HCT116 (cell line): Measurements from ENCODE around the gene TMCO4. TPM values are rescaled to one million over a fixed set of nuclear protein-coding genes. Genes with fewer than 3 reads are reported as not detected.
"Not testable (repeated sequence)": the region's sequence is repeated elsewhere in the genome, so short reads cannot be mapped to it uniquely, and the experiment has no call there.

Experiments
- ATAC-seq: fragments of 200-7000 bp; cut with Tn5 transposase; 2 replicates; pipeline ENCODE4 v1.9.1; 2020; ENCODE audit warnings: mild to moderate bottlenecking, moderate library complexity
- BruUV-seq: library from RNA; stranded (reverse); fragments of 400-500 nt; replicated peaks from 2 replicates; lab custom pipeline; 2021; lab: Mats Ljungman, UMichigan
- CTCF ChIA-PET: fragments of 300-600 bp; sonication (Branson Sonifier 250); formaldehyde crosslinking; loops from one replicate; lab custom pipeline; 2021; ENCODE audit warnings: antibody characterized with exemption; lab: Charles Lee
- POLR2A ChIA-PET: fragments of 300-600, 350-600 bp; sonication (Branson Sonifier 250); formaldehyde crosslinking; loops from one replicate; lab custom pipeline; 2021; ENCODE audit warnings: antibody characterized with exemption; lab: Charles Lee
- RAD21 ChIA-PET, 2 experiments: fragments of 300-600 bp; sonication (Branson Sonifier 250); formaldehyde crosslinking; loops; one replicate each; lab custom pipeline; 2023; ENCODE audit warnings: low total read pairs in 2 of 2; ENCODE audit not compliant: uncharacterized antibody in 2 of 2, unreplicated experiment in 2 of 2, low non-redundant PET in 1 of 2; lab: Charles Lee
- DNase-seq: peaks from one replicate; pipeline ENCODE4 v3.0.0-alpha.2; 2010; ENCODE audit warnings: low read depth, low spot score
- H2AFZ ChIP-seq: fragments of 200-600 bp; shearing (Covaris generic), sonication (generic); 2 replicates; pipeline ENCODE4 v1.6.1; 2017; ENCODE audit warnings: low read depth, mixed run types, mixed read lengths, antibody characterized with exemption, low read length; ENCODE audit not compliant: poor library complexity, severe bottlenecking
- H3K27ac ChIP-seq: 2 replicates; pipeline ENCODE4 v1.5.1; 2012; ENCODE audit warnings: low read depth, low read length
- H3K27me3 ChIP-seq: fragments of 200-600 bp; sonication (generic); 2 replicates; pipeline ENCODE4 v1.6.1; 2016; ENCODE audit warnings: mixed run types, low read length, mixed read lengths; ENCODE audit not compliant: insufficient read depth
- H3K36me3 ChIP-seq, 2 experiments: fragments of 200-500 bp in 1 of 2; fragments of 200-600 bp in 1 of 2; sonication (Bioruptor generic) in 1 of 2; sonication (generic) in 1 of 2; 2 replicates each; pipeline versions ENCODE4 v1.5.1 to v1.6.1; 2014 to 2016; ENCODE audit warnings: low read length in 2 of 2, inconsistent platforms in 1 of 2, mixed read lengths in 1 of 2, mixed run types in 1 of 2; ENCODE audit not compliant: insufficient read depth in 2 of 2, control insufficient read depth in 1 of 2
- H3K4me1 ChIP-seq, 2 experiments: fragments of 200-600 bp in 1 of 2; sonication (generic) in 1 of 2; 2 replicates each; pipeline versions ENCODE4 v1.5.1 to v1.6.1; 2012 to 2017; ENCODE audit warnings: low read length in 2 of 2, inconsistent platforms in 1 of 2, mild to moderate bottlenecking in 1 of 2, mixed read lengths in 1 of 2, mixed run types in 1 of 2, moderate library complexity in 1 of 2; ENCODE audit not compliant: insufficient read depth in 2 of 2, control insufficient read depth in 1 of 2
- H3K4me2 ChIP-seq: fragments of 200-600 bp; sonication (generic); 2 replicates; pipeline ENCODE4 v1.6.1; 2017; ENCODE audit warnings: mixed run types, low read length, mixed read lengths
- H3K4me3 ChIP-seq, 2 experiments: fragments of 200-600 bp in 1 of 2; sonication (generic) in 1 of 2; replicated peaks in 1 of 2; 2 replicates each; pipeline ENCODE4 v1.5.1; 2011 to 2016; ENCODE audit warnings: low read length in 2 of 2, control low read depth in 1 of 2, low read depth in 1 of 2, mild to moderate bottlenecking in 1 of 2, mixed read lengths in 1 of 2, mixed run types in 1 of 2
- H3K79me2 ChIP-seq: fragments of 200-600 bp; sonication (generic); 2 replicates; pipeline ENCODE4 v1.6.1; 2017; ENCODE audit warnings: mild to moderate bottlenecking, mixed run types, low read length, moderate library complexity, mixed read lengths; ENCODE audit not compliant: insufficient read depth
- H3K9ac ChIP-seq: fragments of 200-600 bp; sonication (generic); 2 replicates; pipeline ENCODE4 v1.6.1; 2016; ENCODE audit warnings: low read length, mixed read lengths
- H3K9me2 ChIP-seq: fragments of 200-600 bp; sonication (generic), shearing (Covaris generic); 2 replicates; pipeline ENCODE4 v1.6.1; 2017; ENCODE audit warnings: mixed run types, mild to moderate bottlenecking, moderate library complexity; ENCODE audit not compliant: insufficient read depth
- H3K9me3 ChIP-seq, 2 experiments: fragments of 200-500 bp in 1 of 2; fragments of 200-600 bp in 1 of 2; sonication (Bioruptor generic) in 1 of 2; sonication (generic) in 1 of 2; 2 replicates each; pipeline ENCODE4 v1.6.1; 2014 to 2017; ENCODE audit warnings: low read length in 2 of 2, mixed read lengths in 2 of 2, inconsistent platforms in 1 of 2, low read depth in 1 of 2, mild to moderate bottlenecking in 1 of 2, mixed run types in 1 of 2, moderate library complexity in 1 of 2; ENCODE audit not compliant: control insufficient read depth in 1 of 2, insufficient read depth in 1 of 2
- H4K20me1 ChIP-seq: fragments of 200-600 bp; sonication (generic), shearing (Covaris generic); 2 replicates; pipeline ENCODE4 v1.6.1; 2017; ENCODE audit warnings: mixed run types, mild to moderate bottlenecking, moderate library complexity; ENCODE audit not compliant: insufficient read depth
- ATF3 ChIP-seq: IDR thresholded peaks from 2 replicates; pipeline ENCODE4 v1.6.1; 2012
- EGR1 ChIP-seq: IDR thresholded peaks from 2 replicates; pipeline ENCODE4 v1.6.1; 2012; ENCODE audit warnings: low read depth
- EZH2 ChIP-seq: fragments of 200-600 bp; sonication (generic); IDR thresholded peaks from 2 replicates; pipeline ENCODE4 v1.6.1; 2017; ENCODE audit warnings: antibody characterized with exemption, mixed run types
- JUND ChIP-seq: IDR thresholded peaks from 2 replicates; pipeline ENCODE4 v1.6.1; 2012
- POLR2A ChIP-seq: IDR thresholded peaks from 2 replicates; pipeline ENCODE4 v1.7.0; 2011; ENCODE audit warnings: borderline replicate concordance; ENCODE audit not compliant: insufficient read depth, insufficient read length; ENCODE audit errors: extremely low read depth
- POLR2AphosphoS5 ChIP-seq: IDR thresholded peaks from 2 replicates; pipeline ENCODE4 v1.6.1; 2011; ENCODE audit warnings: mild to moderate bottlenecking, low read depth, low read length, moderate library complexity
- RAD21 ChIP-seq: IDR thresholded peaks from 2 replicates; pipeline ENCODE4 v1.6.1; 2012; ENCODE audit warnings: low read depth, mild to moderate bottlenecking
- SIN3A ChIP-seq: IDR thresholded peaks from 2 replicates; pipeline ENCODE4 v1.6.1; 2012; ENCODE audit warnings: low read depth
- SP1 ChIP-seq: IDR thresholded peaks from 2 replicates; pipeline ENCODE4 v1.6.1; 2012; ENCODE audit warnings: low read depth
- SRF ChIP-seq: IDR thresholded peaks from 2 replicates; pipeline ENCODE4 v1.6.1; 2012; ENCODE audit warnings: low read depth
- TCF7L2 ChIP-seq: IDR thresholded peaks from 2 replicates; pipeline ENCODE4 v1.7.0; 2011; ENCODE audit warnings: borderline replicate concordance, inconsistent platforms; ENCODE audit not compliant: insufficient read depth, insufficient read length; ENCODE audit errors: extremely low read depth
- ZBTB33 ChIP-seq: IDR thresholded peaks from 2 replicates; pipeline ENCODE4 v1.6.1; 2011; ENCODE audit warnings: mild to moderate bottlenecking, low read length, moderate library complexity; ENCODE audit not compliant: insufficient replicate concordance; ENCODE audit errors: extremely low read depth
- intact Hi-C: fragments of 100-400 bp; cut with micrococcal nuclease; formaldehyde crosslinking; loops from 2 replicates; pipeline ENCODE4 v1.10.0; 2022
- total RNA-seq: library from RNA; stranded (reverse); gene quantifications from one replicate; pipeline ENCODE4 v1.2.1, GENCODE V29; 2021; ENCODE audit not compliant: unreplicated experiment

Gene TMCO4
- total RNA-seq, 1 experiment from 2014 or later = 12.7 TPM

GRCh38 chr1:19817160-19817559 is 17.4 kb upstream of the TMCO4 start (continued):
- TF ChIP-seq ZBTB33 (no peak), RAD21 (no peak)

- BruUV-seq, H3K9me3 ChIP-seq, H3K36me3 ChIP-seq, DNase-seq, H3K79me2 ChIP-seq, H3K27me3 ChIP-seq, H3K4me1 ChIP-seq, H3K9ac ChIP-seq, H3K4me3 ChIP-seq, H3K4me2 ChIP-seq, POLR2A ChIA-PET, H3K27ac ChIP-seq, H4K20me1 ChIP-seq, RAD21 ChIA-PET, ATAC-seq, intact Hi-C loops, H3K9me2 ChIP-seq, H2AFZ ChIP-seq, CTCF ChIA-PET: not testable (repeated sequence)
Measured at GRCh38 chr1:19816737-19817086, 17.0 kb upstream of the TMCO4 start.

GRCh38 chr1:19815801-19816736 is 16.4 kb upstream of the TMCO4 start:
- Histone ChIP-seq H3K27ac (no peak overlapping the region), H2AFZ (no peak overlapping the region), H3K36me3 (no peaks in the 10 kb centered on the region), H3K4me3 (no peak overlapping the region), H3K79me2 (no peaks in the 10 kb centered on the region), H3K9me2 (no peaks in the 10 kb centered on the region), H3K9me3 (no peaks in the 10 kb centered on the region), H3K27me3 (no peaks in the 10 kb centered on the region), H3K4me2 (no peak overlapping the region), H3K4me1 (no peaks in the 10 kb centered on the region; a peak in 1 of 4 replicates), H3K9ac (no peak overlapping the region), H4K20me1 (no peaks in the 10 kb centered on the region)
- CTCF ChIA-PET = no interaction called here
- POLR2A ChIA-PET = no interaction called here
- RAD21 ChIA-PET = no interaction called here
- TF ChIP-seq POLR2AphosphoS5 = no peak
- TF ChIP-seq EGR1 = no peak
- no peak for TF ChIP-seq TCF7L2
- no peak for TF ChIP-seq SRF
- no peak for TF ChIP-seq SIN3A
- TF ChIP-seq SP1 = no peak
- no peak for TF ChIP-seq ATF3
- TF ChIP-seq RAD21 = no peak
- TF ChIP-seq POLR2A = no peak
- TF ChIP-seq EZH2 = no peak
- TF ChIP-seq JUND = no peak
- ATAC-seq (no peak), DNase-seq (no peak)
- intact Hi-C loops = no loop called here
- no TSS peak for BruUV-seq
